K562 (cell line): ENCODE measurements around the gene CCDC97. TPM values are rescaled to one million over a fixed set of nuclear protein-coding genes. Genes with fewer than 3 reads are reported as not detected.

Experiments
- ATAC-seq: fragments of 200-7000 bp; cut with Tn5 transposase; 3 replicates; pipeline ENCODE4 v1.9.1; 2020; ENCODE audit warnings: moderate library complexity
- BruUV-seq: library from RNA; stranded (reverse); fragments of 400-500 nt; replicated peaks from 2 replicates; lab custom pipeline; 2021; lab: Mats Ljungman, UMichigan
- CTCF ChIA-PET: fragments of 300-600 bp; formaldehyde crosslinking; extraction: SDS; loops from one replicate; lab custom pipeline; 2021; ENCODE audit warnings: low intra/inter-chr PET ratio; lab: Yijun Ruan, JAX
- POLR2A ChIA-PET: fragments of 300-600, 350-650 bp; sonication (Branson Sonifier 250); formaldehyde crosslinking; extraction: SDS; loops from one replicate; lab custom pipeline; 2021; ENCODE audit warnings: antibody characterized with exemption, inconsistent platforms; lab: Yijun Ruan, JAX
- DNase-seq, 4 experiments: peaks; one replicate each; pipeline versions ENCODE4 v3.0.0 to v3.0.0-alpha.2; 2011 to 2018; ENCODE audit warnings: low spot score in 3 of 4, mixed read lengths in 3 of 4; ENCODE audit errors: extremely low read depth in 1 of 4
- FAIRE-seq: peaks from 2 replicates; lab custom pipeline; 2011; peaks lifted over from hg19 to GRCh38; lab: Jason Lieb, UNC
- H2AFZ ChIP-seq: 2 replicates; pipeline ENCODE4 v1.6.0; 2011; ENCODE audit warnings: low read depth, low read length, control low read depth, inconsistent platforms
- H3K27ac ChIP-seq: fragments of 200-600 bp; 3 replicates; pipeline ENCODE4 v1.8.0; 2011; ENCODE audit warnings: low read depth, mild to moderate bottlenecking, control low read depth, inconsistent platforms, low read length, moderate library complexity, mixed read lengths; ENCODE audit errors: extremely low read depth
- H3K27me3 ChIP-seq, 2 experiments: fragments of 300-600 bp in 1 of 2; 2 replicates in 1 of 2; 3 replicates in 1 of 2; pipeline versions ENCODE4 v1.6.0 to v1.8.0; 2011; ENCODE audit warnings: inconsistent platforms in 2 of 2, low read length in 2 of 2, mild to moderate bottlenecking in 1 of 2, mixed read lengths in 1 of 2, moderate library complexity in 1 of 2; ENCODE audit not compliant: control insufficient read depth in 2 of 2, insufficient read depth in 2 of 2
- H3K36me3 ChIP-seq: fragments of 300-600 bp; 3 replicates; pipeline ENCODE4 v1.8.0; 2011; ENCODE audit warnings: mild to moderate bottlenecking, low read length, inconsistent platforms; ENCODE audit not compliant: control insufficient read depth, insufficient read depth
- H3K4me1 ChIP-seq, 2 experiments: fragments of 200-600 bp in 1 of 2; replicated peaks in 1 of 2; 2 replicates in 1 of 2; 3 replicates in 1 of 2; pipeline versions ENCODE4 v1.5.1 to v1.8.0; 2011; ENCODE audit warnings: inconsistent platforms in 2 of 2, low read length in 2 of 2, mild to moderate bottlenecking in 1 of 2, mixed read lengths in 1 of 2, moderate library complexity in 1 of 2; ENCODE audit not compliant: control insufficient read depth in 2 of 2, insufficient read depth in 2 of 2
- H3K4me2 ChIP-seq: 2 replicates; pipeline ENCODE4 v1.6.1; 2011; ENCODE audit warnings: low read length, control low read depth, inconsistent platforms, mixed read lengths; ENCODE audit not compliant: insufficient read depth
- H3K4me3 ChIP-seq: fragments of 200-600 bp; sonication (generic), shearing (Covaris generic); 2 replicates; pipeline ENCODE4 v1.5.1; 2016; ENCODE audit warnings: control low read depth, inconsistent platforms
- H3K79me2 ChIP-seq: fragments of 200-600 bp; 3 replicates; pipeline ENCODE4 v1.8.0; 2011; ENCODE audit warnings: low read length, inconsistent platforms; ENCODE audit not compliant: control insufficient read depth, insufficient read depth
- H3K9ac ChIP-seq, 2 experiments: 2 replicates each; pipeline versions ENCODE4 v1.6.0 to v1.6.1; 2011; ENCODE audit warnings: low read depth in 2 of 2, low read length in 2 of 2, control low read depth in 1 of 2, inconsistent platforms in 1 of 2, mild to moderate bottlenecking in 1 of 2, mixed read lengths in 1 of 2; ENCODE audit not compliant: insufficient read depth in 1 of 2
- H3K9me1 ChIP-seq: one replicate; pipeline ENCODE4 v1.6.0; 2011; ENCODE audit warnings: inconsistent platforms, mild to moderate bottlenecking, low read length, moderate library complexity; ENCODE audit not compliant: control insufficient read depth, insufficient read depth
- H3K9me3 ChIP-seq: replicated peaks from 2 replicates; pipeline ENCODE4 v1.5.1; 2011; ENCODE audit warnings: low read depth, low read length, inconsistent platforms; ENCODE audit not compliant: control insufficient read depth, insufficient read depth
- H4K20me1 ChIP-seq: replicated peaks from 2 replicates; pipeline ENCODE4 v1.6.1; 2011; ENCODE audit warnings: low read length, inconsistent platforms, mixed read lengths; ENCODE audit not compliant: control insufficient read depth, insufficient read depth
- MNT ChIP-seq, 2 experiments: fragments of 450-650 bp; conservative IDR thresholded peaks; 2 replicates each; pipeline ENCODE4 v1.6.1; 2017; ENCODE audit warnings: mild to moderate bottlenecking in 2 of 2, moderate library complexity in 2 of 2
- REST ChIP-seq, 2 experiments: fragments of 450-650 bp; formaldehyde crosslinking in 1 of 2; IDR thresholded peaks; 2 replicates each; pipeline versions ENCODE4 v1.4.0 to v1.6.1; 2014 to 2020; ENCODE audit warnings: mild to moderate bottlenecking in 2 of 2, borderline replicate concordance in 1 of 2, low read depth in 1 of 2
- ZNF217 ChIP-seq: sonication (generic); formaldehyde crosslinking; IDR thresholded peaks from 2 replicates; pipeline ENCODE4 v1.8.0; 2022; ENCODE audit warnings: mild to moderate bottlenecking, missing genetic modification reagents
- ZNF347 ChIP-seq: fragments of 450-650 bp; formaldehyde crosslinking; IDR thresholded peaks from 2 replicates; pipeline ENCODE4 v1.4.0; 2020; ENCODE audit warnings: low read depth, mild to moderate bottlenecking, moderate library complexity
- WGBS: fragments of 100-300 bp; shearing (Covaris generic); methylation state at CpG from one replicate; pipeline ENCODE4 v1.1.6; 2016; ENCODE audit warnings: low coverage, mixed read lengths; ENCODE audit not compliant: insufficient coverage; ENCODE audit errors: missing lambda C conversion rate; 5-methylcytosine and 5-hydroxymethylcytosine counted together
- in situ Hi-C: fragments of 300-500 bp; cut with MboI; formaldehyde crosslinking; loops from 4 replicates; pipeline ENCODE4 v1.15.0; 2018; ENCODE audit warnings: inconsistent platforms, mixed read lengths
- intact Hi-C: fragments of 100-400 bp; cut with micrococcal nuclease; formaldehyde crosslinking; loops from 2 replicates; pipeline ENCODE4 v1.14.2; 2022
- polyA plus RNA-seq, 8 experiments: library from polyadenylated mRNA; depleted of rRNA in 4 of 8; stranded (reverse) in 5 of 8; unstranded in 3 of 8; fragments of >200 nt; fragmentation: Nextera tagmentation in 2 of 8; fragmentation: Illumina TruSeq in 1 of 8; extraction: Ambion mirVana in 2 of 8; extraction: Trizol in 1 of 8; gene quantifications; 2 replicates each; pipeline versions ENCODE4 v1.2.1 to v1.2.3, GENCODE V29; 2011 to 2014; ENCODE audit warnings: inconsistent platforms in 1 of 8, missing spikeins in 1 of 8
- total RNA-seq, 7 experiments: library from RNA; depleted of rRNA in 6 of 7; stranded (reverse); fragments of >200 nt in 6 of 7; fragmentation: Illumina TruSeq in 2 of 7; extraction: Trizol in 2 of 7; gene quantifications; 2 replicates each; pipeline versions ENCODE4 v1.2.1 to v1.2.3, GENCODE V29; 2011 to 2021; ENCODE audit warnings: low replicate concordance in 1 of 7

The CCDC97 gene
- total and polyA plus RNA-seq, 9 of the 15 experiments (the other 6 are each of a cell fraction or from before 2014, with no cell fraction given) = 0.60 to 16.5 (median 7.0) TPM

- TF ChIP-seq MNT (conservative IDR thresholded peaks at IDR 0.05) (peak; percentile 30 to 75; a peak in 2 of 4 replicates), ZNF217 (CRISPR knock-in tag) (no peak)
Observed at GRCh38 chr19:41263042-41263849, 46.7 kb upstream of the CCDC97 start (continued).

DNA sequence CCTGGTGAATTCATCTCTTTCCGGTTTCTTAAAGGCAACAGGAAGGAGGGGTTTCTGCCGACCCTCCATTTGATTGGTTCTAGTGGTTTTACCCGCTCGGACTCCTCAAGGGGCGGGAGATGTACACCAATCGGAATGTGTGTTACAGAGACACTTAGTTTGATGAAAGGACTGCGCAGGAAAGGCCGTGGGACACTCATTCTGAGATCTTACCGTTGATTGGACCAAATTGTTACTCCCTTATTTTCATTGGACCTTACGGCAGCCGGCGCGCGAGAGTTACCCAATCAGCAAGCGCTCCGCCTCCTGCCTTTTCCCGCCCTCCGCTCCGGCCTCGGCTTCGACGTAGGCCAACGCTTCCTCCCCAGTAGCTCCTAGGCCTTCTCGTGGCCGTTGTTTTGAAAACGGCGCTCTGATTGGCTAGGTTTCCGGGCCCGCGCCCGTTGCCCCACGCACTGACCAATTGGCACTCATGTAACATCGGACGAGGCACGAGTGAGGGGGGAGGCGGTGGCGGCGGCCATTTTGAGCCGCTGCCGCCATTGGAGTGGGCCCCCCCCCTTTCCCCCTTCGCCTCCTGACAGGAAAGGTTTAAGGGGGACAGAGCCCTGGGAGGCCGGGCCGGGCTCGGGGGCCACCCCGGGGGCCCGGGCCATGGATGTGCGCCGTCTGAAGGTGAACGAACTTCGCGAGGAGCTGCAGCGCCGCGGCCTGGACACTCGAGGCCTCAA lies 46.0 kb upstream of the CCDC97 start, which contains the start of gene HNRNPUL1:
HNRNPUL1 (plus strand) TSS at position 523 of the 731 bp plus-strand sequence; CDS start at position 655, 132 bp downstream.
- FAIRE-seq (peak; percentile 100), DNase-seq (peak; percentile 93 to 100 (median 98)), ATAC-seq (peak; percentile 83)
- H3K4me2 ChIP-seq = peak within 1 kb of the TSS; percentile 99
- peaks cover 11 to 31% of the 10 kb centered on the region in 2 experiments; a peak in 4 of 5 replicates for H3K4me1 ChIP-seq
- WGBS = 1% methylated on average over 48 of the region's 55 CpGs
- in situ Hi-C loops (loop anchor here (5.0 kb wide), 1 partner anchor 62 kb away; no protein-coding TSS in a partner anchor), intact Hi-C loops (loop anchor here (2.0 to 5.0 kb wide), 4 partner anchors 37 to 175 kb away; partner anchors contain the start of genes DMAC2 and TGFB1)
- no TSS peak for BruUV-seq
- H3K4me3 ChIP-seq = peak within 1 kb of the TSS; percentile 94
- H3K27ac ChIP-seq = peak within 1 kb of the TSS; percentile 99
- peaks cover 27% of the 10 kb centered on the region for H3K36me3 ChIP-seq
- no peaks in the 10 kb centered on the region for H3K9me3 ChIP-seq
- ChIA-PET POLR2A (interaction anchor here (0.6 to 3.0 kb wide), 28 partner anchors 9 to 466 kb away, joined by 3 to 16 read pairs (median 5); partner anchors contain the start of genes AXL, B9D2, CYP2S1 and TGFB1), CTCF (no interaction called here)
- no peaks in the 10 kb centered on the region for H3K9me1 ChIP-seq
- H2AFZ ChIP-seq = peak within 1 kb of the TSS; percentile 94
- no peaks in the 10 kb centered on the region; the same call in 1 of the 2 replicates for H4K20me1 ChIP-seq
- H3K79me2 ChIP-seq = peaks cover 55% of the 10 kb centered on the region
- H3K9ac ChIP-seq = peak within 1 kb of the TSS; percentile 99 to 100
- peaks cover 0 to 11% of the 10 kb centered on the region in 2 experiments; a peak in 2 of 5 replicates for H3K27me3 ChIP-seq
- TF ChIP-seq REST (IDR thresholded peaks at IDR 0.05; ENCODE audit: borderline replicate concordance) (no peak), REST (CRISPR knock-in tag; IDR thresholded peaks at IDR 0.05; ENCODE audit: low read depth) (0 out of 2 replicates have a peak, but pooled peaks have one; percentile 29), ZNF347 (CRISPR knock-in tag) (no peak)
